Activated CD4-positive, alpha-beta T cell treated with anti-CD3 and anti-CD28 coated beads, Interleukin-2, Interleukin-6, amounts not matched to agents 100 ng/mL and 50 ng/mL, durations not matched to agents 16 hours and 8 hours (primary cell): Measurements from ENCODE around the gene VCX.
"Not testable (repeated sequence)": the region's sequence is repeated elsewhere in the genome, so short reads cannot be mapped to it uniquely, and the experiment has no call there.

ENCODE experiments used
- DNase-seq: peaks from one replicate; pipeline ENCODE4 v3.0.0-alpha.2; 2020

VCX gene

GRCh38 chrX:7842871-7843270, at the start of gene VCX:
TSS of gene VCX (plus strand) at chrX:7843171. CDS start at chrX:7843204, 33 bp downstream.
- DNase-seq: not testable (repeated sequence)

- no peak for DNase-seq
These were observed 44.6 kb upstream of the VCX start for GRCh38 chrX:7798327-7798726.

- no peak for DNase-seq
These were observed 41.3 kb upstream of the VCX start for GRCh38 chrX:7801711-7802110.

- no peak for DNase-seq
These were observed 27.7 kb upstream of the VCX start for GRCh38 chrX:7815166-7815805.

GRCh38 chrX:7828594-7828993, 14.4 kb upstream of the VCX start:
- peak; percentile 8 for DNase-seq

GRCh38 chrX:7841084-7841805, 1.7 kb upstream of the VCX start:
- no peak for DNase-seq

- no peak for DNase-seq
These were observed 9.2 kb downstream of the VCX start for GRCh38 chrX:7852166-7852565.

- no peak for DNase-seq
These were observed 29.1 kb downstream of the VCX start for GRCh38 chrX:7872042-7872441.

GRCh38 chrX:7876957-7877356, 34.0 kb downstream of the VCX start:
- no peak for DNase-seq

GRCh38 chrX:7889135-7889534, 46.2 kb downstream of the VCX start:
- no peak for DNase-seq

- DNase-seq: no peak
These were observed 46.7 kb downstream of the VCX start for GRCh38 chrX:7889680-7890079.

GRCh38 chrX:7891928-7892327, 49.0 kb downstream of the VCX start:
- no peak for DNase-seq
